Sigmoid colon (tissue), 4 donors: Measurements from ENCODE around the gene CACNG4.

ENCODE experiments used
- POLR2AphosphoS5 ChIP-seq, 4 donors: sonication (generic); formaldehyde crosslinking; IDR thresholded peaks; one replicate each; pipeline ENCODE4 v1.6.1; 2017; ENCODE audit warnings: antibody characterized with exemption in 4 of 4
- TF ChIP-seq, protein P1 (sequence below), 4 experiments: fragments of 450-650 bp in 3 of 4; fragments of 200-600 bp in 1 of 4; IDR thresholded peaks; one replicate each; pipeline ENCODE4 v1.5.1; 2016 to 2019; ENCODE audit warnings: antibody characterized with exemption in 4 of 4, mild to moderate bottlenecking in 3 of 4, moderate library complexity in 2 of 4

DNA sequence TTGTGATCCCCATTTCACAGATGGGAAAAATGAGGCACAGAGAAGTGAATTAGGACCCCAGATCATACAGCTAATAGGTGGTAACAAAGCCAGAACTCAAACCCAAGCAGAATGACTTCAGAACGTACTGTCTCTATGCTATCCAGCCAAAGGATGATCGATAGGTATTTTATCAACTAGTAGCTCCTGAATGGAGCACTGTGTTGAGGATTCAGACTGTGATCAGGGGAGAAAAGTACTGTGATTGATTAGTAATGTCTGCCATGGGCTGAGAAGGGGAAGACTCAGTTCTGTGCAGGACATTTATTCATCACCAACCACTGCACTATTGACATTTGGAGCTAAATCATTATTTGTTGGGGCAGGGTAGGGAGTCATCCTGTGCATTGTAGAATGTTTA is 38.7 kb downstream of the CACNG4 start:
- TF ChIP-seq, protein P1, sequence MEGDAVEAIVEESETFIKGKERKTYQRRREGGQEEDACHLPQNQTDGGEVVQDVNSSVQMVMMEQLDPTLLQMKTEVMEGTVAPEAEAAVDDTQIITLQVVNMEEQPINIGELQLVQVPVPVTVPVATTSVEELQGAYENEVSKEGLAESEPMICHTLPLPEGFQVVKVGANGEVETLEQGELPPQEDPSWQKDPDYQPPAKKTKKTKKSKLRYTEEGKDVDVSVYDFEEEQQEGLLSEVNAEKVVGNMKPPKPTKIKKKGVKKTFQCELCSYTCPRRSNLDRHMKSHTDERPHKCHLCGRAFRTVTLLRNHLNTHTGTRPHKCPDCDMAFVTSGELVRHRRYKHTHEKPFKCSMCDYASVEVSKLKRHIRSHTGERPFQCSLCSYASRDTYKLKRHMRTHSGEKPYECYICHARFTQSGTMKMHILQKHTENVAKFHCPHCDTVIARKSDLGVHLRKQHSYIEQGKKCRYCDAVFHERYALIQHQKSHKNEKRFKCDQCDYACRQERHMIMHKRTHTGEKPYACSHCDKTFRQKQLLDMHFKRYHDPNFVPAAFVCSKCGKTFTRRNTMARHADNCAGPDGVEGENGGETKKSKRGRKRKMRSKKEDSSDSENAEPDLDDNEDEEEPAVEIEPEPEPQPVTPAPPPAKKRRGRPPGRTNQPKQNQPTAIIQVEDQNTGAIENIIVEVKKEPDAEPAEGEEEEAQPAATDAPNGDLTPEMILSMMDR (IDR thresholded peaks at IDR 0.05), result no peak
- no peak for TF ChIP-seq POLR2AphosphoS5 (IDR thresholded peaks at IDR 0.05)
